ENCODE measurements around the gene RFX3. TPM values are rescaled to one million over a fixed set of nuclear protein-coding genes. Genes with fewer than 3 reads are reported as not detected.
A peak's percentile ranks its signal among the peaks of the same experiment; 100 is the strongest.

RFX3 gene
- total RNA-seq, 1 experiment from 2014 or later, result 3.7 TPM

DNA sequence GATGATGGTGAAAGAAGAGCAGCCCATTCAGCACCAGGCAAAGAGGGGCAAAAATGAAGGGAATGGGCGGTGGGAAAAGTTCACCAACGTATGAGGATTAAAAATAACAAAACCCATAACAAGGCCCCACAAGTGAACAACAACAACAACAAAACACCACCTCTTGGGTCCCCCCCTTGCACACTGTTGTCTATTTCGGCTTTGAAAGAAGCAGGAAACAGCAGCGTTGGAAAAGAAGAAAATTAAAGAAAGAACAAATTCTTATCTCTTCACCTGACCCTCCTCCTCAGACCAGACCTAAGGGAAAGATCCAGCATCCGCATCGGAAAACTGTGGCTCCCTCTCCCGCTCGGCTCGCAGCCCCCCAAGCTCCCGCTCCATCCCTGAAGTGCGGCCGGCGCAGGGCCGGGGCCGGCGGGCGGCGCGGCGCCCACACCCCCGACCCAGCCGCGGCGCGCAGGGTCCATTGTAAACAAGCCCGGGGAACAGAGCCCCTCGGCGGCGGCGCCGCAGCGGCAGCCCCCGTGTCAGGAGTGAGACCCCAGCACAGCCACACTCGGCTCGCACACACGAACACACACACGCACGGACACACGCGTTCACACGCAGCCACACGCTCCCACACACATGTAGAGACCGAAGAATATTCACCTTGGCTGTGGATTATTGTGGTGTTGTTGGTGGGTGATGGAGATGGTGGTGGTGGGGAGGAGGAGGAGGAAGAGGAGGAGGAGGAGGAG, 535 bp downstream of the RFX3 start:
- no peaks in the 10 kb centered on the region for H3K27me3 ChIP-seq (ENCODE audit: control insufficient read depth, insufficient read depth, low read length)
- peak; percentile 57 for DNase-seq
- H3K4me3 ChIP-seq (ENCODE audit: insufficient read depth, low read depth, low read length), result peak overlapping the region; percentile 95
- no peaks in the 10 kb centered on the region; the same call in 1 of the 2 replicates for H3K36me3 ChIP-seq (replicated peaks; ENCODE audit: control insufficient read depth, insufficient read depth, low read length)

DNA sequence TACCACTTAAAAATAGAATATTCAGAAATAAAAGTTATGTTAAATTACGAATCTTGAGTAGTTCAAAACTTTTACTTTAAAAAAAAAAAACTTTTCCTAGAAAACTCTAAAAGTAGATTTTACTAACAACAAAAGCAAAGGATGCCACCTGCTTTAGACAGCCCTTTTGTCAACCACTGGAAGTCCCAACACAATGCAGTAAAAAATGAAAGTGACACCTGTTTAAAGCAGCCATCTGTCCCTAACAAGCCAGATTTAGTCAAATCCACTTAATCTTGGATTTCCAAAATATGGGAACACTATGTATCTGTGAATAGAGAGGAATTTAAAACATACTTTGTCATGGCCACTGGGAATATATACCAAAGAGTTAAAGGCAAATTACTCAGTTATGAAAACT, 3.8 kb downstream of the RFX3 start:
- no peaks in the 10 kb centered on the region; the same call in 1 of the 2 replicates for H3K36me3 ChIP-seq (replicated peaks; ENCODE audit: control insufficient read depth, insufficient read depth, low read length)
- no peaks in the 10 kb centered on the region for H3K27me3 ChIP-seq (ENCODE audit: control insufficient read depth, insufficient read depth, low read length)
- DNase-seq, result no peak
- H3K4me3 ChIP-seq (ENCODE audit: insufficient read depth, low read depth, low read length), result no peak overlapping the region

DNA sequence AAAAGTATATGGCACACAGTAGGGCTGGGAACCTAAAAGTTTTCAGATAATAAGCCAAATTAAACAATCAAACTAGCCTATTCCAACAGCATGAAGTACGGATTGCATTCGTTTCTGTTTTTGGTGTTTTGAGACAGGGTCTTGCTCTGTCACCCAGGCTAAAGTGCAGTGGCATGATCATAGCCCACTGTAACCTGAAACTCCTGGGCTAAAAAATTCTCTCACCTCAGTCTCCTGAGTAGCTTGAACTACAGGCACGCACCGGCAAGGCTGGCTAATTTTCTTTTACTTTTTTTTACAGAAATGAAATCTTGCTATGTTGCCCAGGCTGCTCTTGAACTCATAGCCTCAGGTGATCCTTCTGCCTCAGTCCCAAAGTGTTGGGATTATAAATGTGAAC, 5.2 kb downstream of the RFX3 start:
- Histone ChIP-seq H3K4me3 (ENCODE audit: insufficient read depth, low read depth, low read length) (no peak overlapping the region), H3K36me3 (replicated peaks; ENCODE audit: control insufficient read depth, insufficient read depth, low read length) (no peaks in the 10 kb centered on the region; the same call in 1 of the 2 replicates), H3K27me3 (ENCODE audit: control insufficient read depth, insufficient read depth, low read length) (no peaks in the 10 kb centered on the region)
- no peak for DNase-seq

DNA sequence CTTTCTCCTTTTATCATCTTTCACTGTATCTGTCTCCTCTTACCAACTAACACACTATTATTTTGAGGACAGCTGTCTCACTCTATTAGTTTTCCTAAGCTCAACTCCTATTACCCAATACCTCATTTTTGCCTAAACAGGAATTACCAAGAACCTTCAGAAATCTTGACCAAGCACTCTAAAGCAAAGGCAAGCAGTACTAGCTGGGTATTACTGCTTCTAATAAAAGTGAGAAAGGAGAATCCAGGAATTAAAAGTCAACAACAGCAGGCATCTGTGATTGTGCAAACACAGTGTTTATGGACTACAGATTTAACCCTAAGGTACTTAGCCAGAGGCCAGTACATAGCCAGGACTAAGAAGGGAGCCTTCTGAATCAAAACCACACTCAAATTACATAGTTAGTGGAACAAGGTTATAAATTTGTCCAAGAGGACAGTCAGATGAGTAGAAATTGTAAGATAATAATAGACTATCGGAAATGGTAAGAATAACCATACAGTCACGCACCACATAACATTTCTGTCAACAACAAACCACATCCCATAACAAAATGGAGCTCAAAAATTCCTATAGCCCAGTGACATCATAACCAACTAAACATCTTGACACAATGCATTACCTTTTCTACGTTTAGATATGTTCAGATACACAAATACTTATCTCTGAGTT, 8.3 kb downstream of the RFX3 start:
- no peak for DNase-seq
- Histone ChIP-seq H3K27me3 (ENCODE audit: control insufficient read depth, insufficient read depth, low read length) (no peaks in the 10 kb centered on the region), H3K4me3 (ENCODE audit: insufficient read depth, low read depth, low read length) (no peak overlapping the region), H3K36me3 (replicated peaks; ENCODE audit: control insufficient read depth, insufficient read depth, low read length) (no peaks in the 10 kb centered on the region)

DNA sequence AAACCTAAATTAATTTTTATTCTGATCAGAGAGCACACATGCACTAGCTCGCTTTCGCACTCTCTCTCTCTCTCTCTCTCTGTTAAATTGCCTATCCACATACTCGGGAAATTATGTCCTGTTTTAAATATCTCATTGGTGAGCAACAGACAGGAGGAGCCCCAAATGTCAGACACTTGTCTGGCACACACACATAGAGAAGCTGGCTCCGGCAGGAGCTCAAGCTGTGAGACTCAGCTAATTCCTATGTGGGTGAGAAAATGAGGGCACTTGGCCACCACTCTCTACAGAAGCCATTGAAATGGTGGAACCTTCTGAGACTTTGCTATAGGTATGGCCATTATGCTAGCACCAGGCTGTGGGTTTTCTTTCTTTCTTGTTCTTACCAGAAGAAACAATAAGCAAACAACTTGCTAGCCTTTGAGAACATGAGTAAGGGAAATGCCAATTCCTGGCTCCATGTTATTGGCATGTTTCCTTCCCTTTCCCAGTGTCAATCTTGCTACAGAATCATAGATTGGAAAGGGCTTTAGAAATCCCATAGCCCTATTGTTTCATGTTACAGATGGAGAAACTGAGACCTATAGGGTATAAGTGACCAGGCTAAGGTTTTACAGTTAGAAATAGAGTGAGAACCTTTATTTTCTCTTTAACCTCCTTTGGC, 9.0 kb downstream of the RFX3 start:
- DNase-seq, result no peak
- Histone ChIP-seq H3K27me3 (ENCODE audit: control insufficient read depth, insufficient read depth, low read length) (no peaks in the 10 kb centered on the region), H3K36me3 (replicated peaks; ENCODE audit: control insufficient read depth, insufficient read depth, low read length) (no peaks in the 10 kb centered on the region), H3K4me3 (ENCODE audit: insufficient read depth, low read depth, low read length) (no peak overlapping the region)

DNA sequence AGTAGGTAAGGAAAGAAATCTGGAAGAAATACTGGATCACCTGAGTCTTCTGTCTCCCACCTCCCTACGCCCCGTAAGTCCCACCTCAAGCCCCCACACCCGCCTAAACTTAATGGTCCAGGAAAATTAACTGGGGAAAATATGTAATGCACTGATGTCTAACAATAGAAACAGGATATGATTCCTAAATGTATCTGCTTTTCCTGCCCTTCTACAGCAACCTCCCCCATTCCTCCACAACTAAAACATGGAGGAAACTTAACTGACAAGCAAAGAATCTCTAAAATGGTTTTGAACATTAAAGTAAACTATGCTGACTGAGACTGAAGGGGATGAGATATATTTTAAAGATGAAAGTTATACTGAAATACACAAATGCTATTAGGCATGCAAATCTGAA, 10.4 kb downstream of the RFX3 start:
- Histone ChIP-seq H3K4me3 (ENCODE audit: insufficient read depth, low read depth, low read length) (no peak overlapping the region), H3K27me3 (ENCODE audit: control insufficient read depth, insufficient read depth, low read length) (no peaks in the 10 kb centered on the region), H3K36me3 (replicated peaks; ENCODE audit: control insufficient read depth, insufficient read depth, low read length) (no peaks in the 10 kb centered on the region)
- DNase-seq, result no peak

DNA sequence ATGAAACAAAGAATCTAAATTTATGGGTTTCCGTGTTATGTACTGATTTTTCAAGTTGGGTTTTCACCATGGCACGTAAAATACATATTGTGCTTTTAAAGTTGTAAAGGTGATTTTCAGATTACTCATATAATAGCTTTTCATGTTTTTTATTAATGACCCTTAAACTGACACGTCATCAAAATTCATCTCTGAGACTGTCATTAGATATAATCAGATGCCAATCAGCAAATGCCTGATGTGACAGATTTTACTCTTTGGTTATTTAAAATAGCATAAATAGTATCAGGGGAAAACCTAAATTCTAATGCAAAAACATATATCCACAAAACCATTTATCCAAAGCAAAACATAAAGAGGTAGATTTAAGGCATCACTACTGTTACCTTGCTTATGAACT, 11.0 kb downstream of the RFX3 start:
- no peak for DNase-seq
- Histone ChIP-seq H3K4me3 (ENCODE audit: insufficient read depth, low read depth, low read length) (no peak overlapping the region), H3K36me3 (replicated peaks; ENCODE audit: control insufficient read depth, insufficient read depth, low read length) (no peaks in the 10 kb centered on the region), H3K27me3 (ENCODE audit: control insufficient read depth, insufficient read depth, low read length) (no peaks in the 10 kb centered on the region)

DNA sequence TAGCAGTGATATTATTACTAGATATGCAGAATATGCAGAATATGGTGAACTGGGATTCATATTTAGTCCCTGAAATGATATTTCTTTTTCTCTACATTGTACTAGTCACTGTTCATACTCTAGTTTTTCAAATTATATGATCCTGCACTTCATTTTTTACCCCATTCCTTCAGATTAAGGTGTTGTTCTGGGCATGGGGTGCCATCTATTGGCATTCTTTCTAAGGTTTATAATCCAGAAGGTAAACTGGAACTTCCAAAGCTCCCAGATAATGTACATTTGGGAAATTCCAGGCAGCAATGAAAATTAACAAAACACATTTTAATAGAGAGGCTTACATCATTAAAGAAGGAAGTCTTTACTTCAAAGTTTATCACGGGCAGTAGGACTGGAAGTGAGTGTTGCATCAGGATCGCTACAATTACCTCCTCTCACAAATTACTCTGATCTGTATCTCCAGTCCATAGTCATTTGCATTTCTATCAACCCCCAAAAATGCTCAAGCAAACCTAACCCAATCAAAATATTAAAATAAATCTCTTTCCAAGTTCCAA, 12.5 kb downstream of the RFX3 start:
- H3K27me3 ChIP-seq (ENCODE audit: control insufficient read depth, insufficient read depth, low read length), result no peaks in the 10 kb centered on the region

DNA sequence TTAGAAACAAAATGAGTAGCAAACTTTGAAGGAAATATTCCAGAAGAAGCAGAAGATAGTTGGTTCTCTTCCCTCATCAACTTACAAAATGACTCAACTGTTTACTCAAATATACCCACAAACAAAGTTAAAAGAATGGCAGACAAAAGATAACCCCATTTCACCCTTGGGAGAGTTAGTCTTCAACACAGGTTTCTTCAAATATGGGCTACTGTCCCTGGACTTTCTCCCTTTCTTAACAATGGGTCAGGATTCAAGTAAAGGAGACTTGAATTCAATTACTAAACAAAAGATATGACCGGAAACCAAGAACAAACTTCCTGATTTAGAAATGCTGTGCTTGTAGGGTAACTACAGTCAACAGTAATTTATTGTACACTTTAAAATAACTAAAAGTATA, 14.2 kb downstream of the RFX3 start:
- no peak overlapping the region for H3K4me3 ChIP-seq (ENCODE audit: insufficient read depth, low read depth, low read length)
- no peaks in the 10 kb centered on the region for H3K36me3 ChIP-seq (replicated peaks; ENCODE audit: control insufficient read depth, insufficient read depth, low read length)
- no peaks in the 10 kb centered on the region for H3K27me3 ChIP-seq (ENCODE audit: control insufficient read depth, insufficient read depth, low read length)
- no peak for DNase-seq

More for the DNA sequence above, 12.5 kb downstream of the RFX3 start:
- no peak for DNase-seq
- no peaks in the 10 kb centered on the region for H3K36me3 ChIP-seq (replicated peaks; ENCODE audit: control insufficient read depth, insufficient read depth, low read length)
- no peak overlapping the region for H3K4me3 ChIP-seq (ENCODE audit: insufficient read depth, low read depth, low read length)

DNA sequence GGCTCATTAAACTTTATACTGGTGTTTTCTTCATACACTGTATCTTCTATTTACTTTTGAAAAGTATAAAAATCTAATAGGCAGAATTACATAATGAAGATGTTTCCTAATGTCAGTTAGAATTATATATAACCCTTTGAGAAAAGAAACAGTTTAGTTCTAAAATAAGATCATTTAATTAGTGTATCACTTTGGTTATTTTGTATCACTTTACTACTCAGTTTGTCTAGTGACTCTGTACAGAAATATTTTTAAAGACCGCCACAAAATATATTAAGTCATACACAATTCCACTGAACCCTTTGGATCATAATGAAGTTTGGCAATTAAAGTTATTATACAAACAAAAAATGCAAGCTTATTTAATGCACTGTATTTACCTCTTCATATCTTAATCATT, 15.0 kb downstream of the RFX3 start:
- Histone ChIP-seq H3K27me3 (ENCODE audit: control insufficient read depth, insufficient read depth, low read length) (no peaks in the 10 kb centered on the region), H3K36me3 (replicated peaks; ENCODE audit: control insufficient read depth, insufficient read depth, low read length) (no peaks in the 10 kb centered on the region), H3K4me3 (ENCODE audit: insufficient read depth, low read depth, low read length) (no peak overlapping the region)
- DNase-seq, result no peak

DNA sequence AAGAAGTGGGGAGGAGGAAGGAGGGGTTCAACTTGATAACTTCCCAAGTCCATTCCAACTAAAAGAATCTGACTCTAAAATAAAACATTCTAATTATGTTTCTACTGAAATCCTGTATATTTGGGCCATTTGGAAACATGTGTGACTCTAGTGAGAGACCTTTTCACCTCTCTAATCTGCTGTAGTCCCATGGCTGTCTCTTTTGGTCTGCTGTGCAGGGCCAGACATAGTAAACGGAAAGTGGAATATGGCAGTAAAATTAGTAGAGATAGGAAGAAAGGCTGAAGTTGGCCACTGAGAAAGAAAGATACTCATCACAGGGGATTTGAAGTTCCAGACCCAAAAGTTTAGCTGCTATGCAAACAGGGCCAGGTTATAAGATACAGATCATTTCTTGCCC, 15.9 kb downstream of the RFX3 start:
- Histone ChIP-seq H3K4me3 (ENCODE audit: insufficient read depth, low read depth, low read length) (no peak overlapping the region), H3K27me3 (ENCODE audit: control insufficient read depth, insufficient read depth, low read length) (no peaks in the 10 kb centered on the region), H3K36me3 (replicated peaks; ENCODE audit: control insufficient read depth, insufficient read depth, low read length) (no peaks in the 10 kb centered on the region)
- DNase-seq, result no peak

DNA sequence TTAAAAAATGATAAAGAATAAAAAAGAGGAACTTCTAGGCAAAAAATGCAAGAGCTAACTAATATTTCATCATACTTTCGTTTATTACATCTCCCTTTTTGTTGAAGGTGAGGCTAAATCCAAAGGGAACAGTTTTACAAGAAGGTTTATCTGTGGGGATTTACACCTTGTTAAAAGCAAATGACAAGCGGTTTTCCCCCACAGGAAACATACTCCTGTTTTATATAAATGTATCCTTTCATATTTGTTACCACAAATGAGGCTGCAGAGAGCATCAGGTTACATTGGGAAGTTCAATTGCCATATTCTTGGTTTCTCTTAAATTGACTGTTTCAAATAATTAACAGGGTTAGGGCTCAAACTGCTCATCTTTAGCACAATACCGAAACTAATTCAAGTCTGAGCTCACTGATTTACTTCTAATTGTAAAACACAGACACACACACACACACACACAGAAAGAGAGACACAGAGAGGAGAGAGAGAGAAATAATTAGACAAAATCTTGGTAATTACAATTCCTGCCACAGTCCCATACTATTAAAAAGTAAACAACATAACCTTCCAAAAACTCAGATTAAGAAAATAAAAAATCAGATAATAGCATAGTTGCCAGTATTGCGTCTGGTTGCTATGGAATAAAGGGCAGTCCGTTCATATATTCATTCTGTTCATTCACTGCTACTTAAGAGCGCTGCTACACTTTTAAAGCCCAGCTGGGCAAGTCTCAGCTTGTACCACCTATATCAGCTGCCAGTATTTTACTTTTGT, 17.1 kb downstream of the RFX3 start:
- DNase-seq, result no peak

DNA sequence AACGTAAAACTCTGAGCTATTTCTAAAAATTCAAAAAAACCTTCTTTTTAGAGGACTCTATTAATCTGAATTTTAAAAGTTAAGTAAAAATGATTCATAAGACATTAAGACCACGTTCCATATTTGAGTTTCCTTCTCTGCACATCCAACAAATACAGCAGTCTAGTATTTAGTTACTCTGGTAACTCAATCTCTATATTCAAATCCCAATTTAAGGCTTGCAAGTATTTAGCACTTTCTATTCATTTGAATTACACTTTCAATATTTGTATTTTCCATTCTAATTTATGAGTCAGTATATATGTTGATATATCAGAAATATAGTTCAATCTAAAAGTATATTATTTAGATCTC, 17.7 kb downstream of the RFX3 start:
- Histone ChIP-seq H3K36me3 (replicated peaks; ENCODE audit: control insufficient read depth, insufficient read depth, low read length) (no peaks in the 10 kb centered on the region), H3K4me3 (ENCODE audit: insufficient read depth, low read depth, low read length) (no peak overlapping the region), H3K27me3 (ENCODE audit: control insufficient read depth, insufficient read depth, low read length) (no peaks in the 10 kb centered on the region)
- DNase-seq, result no peak

More for the DNA sequence above, 17.1 kb downstream of the RFX3 start:
- H3K36me3 ChIP-seq (replicated peaks; ENCODE audit: control insufficient read depth, insufficient read depth, low read length), result no peaks in the 10 kb centered on the region
- H3K4me3 ChIP-seq (ENCODE audit: insufficient read depth, low read depth, low read length), result no peak overlapping the region
- H3K27me3 ChIP-seq (ENCODE audit: control insufficient read depth, insufficient read depth, low read length), result no peaks in the 10 kb centered on the region

DNA sequence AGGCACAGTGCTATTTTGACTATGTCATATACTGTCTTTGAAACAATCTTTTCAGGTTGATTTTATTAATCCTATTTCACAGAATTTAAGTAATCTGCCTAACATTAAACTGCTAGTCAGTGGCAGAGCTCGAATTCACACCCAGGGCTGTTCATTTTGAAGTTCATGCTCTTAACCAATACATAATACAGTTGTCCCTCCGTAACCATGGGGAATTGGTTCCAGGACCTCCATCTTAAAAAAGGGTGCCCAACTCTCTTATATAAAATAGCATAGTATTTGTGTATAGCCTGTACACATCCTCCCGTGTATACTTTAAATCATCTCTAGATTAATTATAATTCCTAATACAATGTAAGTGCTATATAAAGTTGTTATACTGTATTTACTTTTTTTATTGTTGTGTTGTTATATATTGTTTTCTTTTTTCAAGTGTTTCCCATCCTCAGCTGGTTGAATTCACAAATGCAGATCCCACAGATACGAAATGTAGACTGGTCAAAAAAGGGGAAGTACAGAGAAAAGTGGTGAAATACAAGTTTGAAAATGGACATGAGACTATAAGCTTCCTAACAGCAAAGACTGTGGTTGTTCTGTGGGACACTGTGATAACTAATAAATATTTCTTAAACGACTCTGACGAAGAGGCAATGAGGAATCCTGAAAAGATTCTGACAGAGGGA, 18.3 kb downstream of the RFX3 start:
- DNase-seq, result no peak
- Histone ChIP-seq H3K36me3 (replicated peaks; ENCODE audit: control insufficient read depth, insufficient read depth, low read length) (no peaks in the 10 kb centered on the region), H3K27me3 (ENCODE audit: control insufficient read depth, insufficient read depth, low read length) (no peaks in the 10 kb centered on the region), H3K4me3 (ENCODE audit: insufficient read depth, low read depth, low read length) (no peak overlapping the region)

Measured in H7 (cell line).